Loucy (cell line): Measurements from ENCODE around the gene ATAD3C.
"Not testable (repeated sequence)": the region's sequence is repeated elsewhere in the genome, so short reads cannot be mapped to it uniquely, and the experiment has no call there.

ENCODE experiments used
- EZH2phosphoT487 ChIP-seq: fragments of 200-600 bp; IDR thresholded peaks from 2 replicates; pipeline ENCODE4 v1.6.1; 2018; ENCODE audit warnings: antibody characterized with exemption, mild to moderate bottlenecking, moderate library complexity, borderline replicate concordance
- TF ChIP-seq, protein P1 (sequence below): fragments of 200-600 bp; sonication (generic); conservative IDR thresholded peaks from 2 replicates; pipeline ENCODE4 v1.5.1; 2014; ENCODE audit warnings: mild to moderate bottlenecking, antibody characterized with exemption, low read length

DNA sequence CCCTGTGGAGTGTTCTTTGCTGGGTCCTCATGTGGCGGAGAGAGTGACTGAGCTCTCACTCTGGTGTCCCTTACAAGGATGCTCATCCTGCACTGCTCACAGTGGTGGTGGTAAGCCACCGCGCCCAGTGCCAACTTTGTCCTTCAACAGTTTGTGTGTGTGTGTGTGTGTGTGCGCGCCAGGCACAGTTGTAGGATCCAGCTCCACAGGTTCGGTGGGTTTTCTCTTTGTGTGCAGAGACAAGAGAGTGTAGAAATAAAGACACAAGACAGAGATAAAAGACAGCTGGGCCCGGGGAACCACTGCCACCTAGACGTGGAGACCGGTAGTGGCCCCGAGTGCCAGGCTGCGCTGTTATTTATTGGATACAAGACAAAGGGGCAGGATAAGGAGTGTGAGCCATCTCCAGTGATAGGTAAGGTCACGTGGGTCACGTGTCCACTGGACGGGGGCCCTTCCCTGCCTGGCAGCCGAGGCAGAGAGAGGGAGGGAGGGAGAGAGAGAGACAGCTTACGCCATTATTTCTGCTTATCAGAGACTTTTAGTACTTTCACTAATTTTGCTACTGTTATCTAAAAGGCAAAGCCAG lies 55.4 kb downstream of the ATAD3C start:
- TF ChIP-seq, protein P1, sequence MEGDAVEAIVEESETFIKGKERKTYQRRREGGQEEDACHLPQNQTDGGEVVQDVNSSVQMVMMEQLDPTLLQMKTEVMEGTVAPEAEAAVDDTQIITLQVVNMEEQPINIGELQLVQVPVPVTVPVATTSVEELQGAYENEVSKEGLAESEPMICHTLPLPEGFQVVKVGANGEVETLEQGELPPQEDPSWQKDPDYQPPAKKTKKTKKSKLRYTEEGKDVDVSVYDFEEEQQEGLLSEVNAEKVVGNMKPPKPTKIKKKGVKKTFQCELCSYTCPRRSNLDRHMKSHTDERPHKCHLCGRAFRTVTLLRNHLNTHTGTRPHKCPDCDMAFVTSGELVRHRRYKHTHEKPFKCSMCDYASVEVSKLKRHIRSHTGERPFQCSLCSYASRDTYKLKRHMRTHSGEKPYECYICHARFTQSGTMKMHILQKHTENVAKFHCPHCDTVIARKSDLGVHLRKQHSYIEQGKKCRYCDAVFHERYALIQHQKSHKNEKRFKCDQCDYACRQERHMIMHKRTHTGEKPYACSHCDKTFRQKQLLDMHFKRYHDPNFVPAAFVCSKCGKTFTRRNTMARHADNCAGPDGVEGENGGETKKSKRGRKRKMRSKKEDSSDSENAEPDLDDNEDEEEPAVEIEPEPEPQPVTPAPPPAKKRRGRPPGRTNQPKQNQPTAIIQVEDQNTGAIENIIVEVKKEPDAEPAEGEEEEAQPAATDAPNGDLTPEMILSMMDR: peak; percentile 66
- TF ChIP-seq EZH2phosphoT487: not testable (repeated sequence)
